Endodermal cell (in vitro differentiated cells): ENCODE results near the gene KLK7. TPM values are rescaled to one million over a fixed set of nuclear protein-coding genes. Genes with fewer than 3 reads are reported as not detected.

Experiments used
- DNase-seq: peaks from one replicate; pipeline ENCODE4 v3.0.0-alpha.2; 2017
- H3K27ac ChIP-seq: 2 replicates; pipeline ENCODE4 v1.5.1; 2013; ENCODE audit warnings: mild to moderate bottlenecking, low read depth, low read length, moderate library complexity
- H3K27me3 ChIP-seq: 2 replicates; pipeline ENCODE4 v1.6.1; 2013; ENCODE audit warnings: mild to moderate bottlenecking, low read length, moderate library complexity; ENCODE audit not compliant: insufficient read depth, control insufficient read depth, poor library complexity, severe bottlenecking
- H3K36me3 ChIP-seq: 2 replicates; pipeline ENCODE4 v1.7.0; 2013; ENCODE audit warnings: mild to moderate bottlenecking, low read length, moderate library complexity; ENCODE audit not compliant: control insufficient read depth, insufficient read depth
- H3K4me1 ChIP-seq: one replicate; pipeline ENCODE4 v1.7.0; 2013; ENCODE audit warnings: low read length; ENCODE audit not compliant: control insufficient read depth, insufficient read depth
- H3K4me3 ChIP-seq: 2 replicates; pipeline ENCODE4 v1.5.1; 2013; ENCODE audit warnings: mild to moderate bottlenecking, low read length, moderate library complexity
- H3K9ac ChIP-seq: 2 replicates; pipeline ENCODE4 v1.6.1; 2013; ENCODE audit warnings: mild to moderate bottlenecking, low read length, moderate library complexity; ENCODE audit not compliant: poor library complexity, severe bottlenecking; ENCODE audit errors: extremely low read depth
- H3K9me3 ChIP-seq: 2 replicates; pipeline ENCODE4 v1.6.1; 2013; ENCODE audit warnings: mild to moderate bottlenecking, low read length, moderate library complexity; ENCODE audit not compliant: control insufficient read depth
- H3K27ac Mint-ChIP-seq: 2 replicates; pipeline ENCODE4 v1.8.0; 2020; ENCODE audit warnings: mixed read lengths
- H3K27me3 Mint-ChIP-seq: 2 replicates; pipeline ENCODE4 v1.8.0; 2021; ENCODE audit warnings: mild to moderate bottlenecking, mixed read lengths; ENCODE audit not compliant: insufficient read depth
- H3K36me3 Mint-ChIP-seq: 2 replicates; pipeline ENCODE4 v1.8.0; 2020; ENCODE audit warnings: low read depth, mixed read lengths
- H3K4me1 Mint-ChIP-seq: 2 replicates; pipeline ENCODE4 v1.8.0; 2020; ENCODE audit warnings: mixed read lengths
- H3K4me3 Mint-ChIP-seq: 2 replicates; pipeline ENCODE4 v1.8.0; 2020; ENCODE audit warnings: mild to moderate bottlenecking, moderate library complexity, mixed read lengths
- H3K9me3 Mint-ChIP-seq: 2 replicates; pipeline ENCODE4 v1.8.0; 2020; ENCODE audit warnings: mild to moderate bottlenecking, mixed read lengths
- WGBS, 2 experiments: methylation state at CpG; one replicate each; pipeline versions ENCODE4 v1.1.5 to v1.1.7; 2013; ENCODE audit warnings: missing lambda C conversion rate in 2 of 2, mixed read lengths in 1 of 2; ENCODE audit not compliant: insufficient coverage in 1 of 2, insufficient read length in 1 of 2; 5-methylcytosine and 5-hydroxymethylcytosine counted together
- total RNA-seq, 2 donors: library from RNA; stranded (reverse); fragmentation: NEBNext Ultra II Directional in 1 of 2; extraction: Animal tissue kit (Norgen Biotek cat#: 25700) in 1 of 2; gene quantifications; 2 replicates in 1 of 2; 3 replicates in 1 of 2; pipeline ENCODE4 v1.2.1, GENCODE V29; 2021
- TF ChIP-seq, protein P1 (sequence below): fragments of 200-600 bp; sonication (generic); conservative IDR thresholded peaks from 2 replicates; pipeline ENCODE4 v1.5.0; 2021; ENCODE audit warnings: antibody characterized with exemption, mild to moderate bottlenecking

The KLK7 gene
- total RNA-seq, 2 donors from 2014 or later = not detected

DNA sequence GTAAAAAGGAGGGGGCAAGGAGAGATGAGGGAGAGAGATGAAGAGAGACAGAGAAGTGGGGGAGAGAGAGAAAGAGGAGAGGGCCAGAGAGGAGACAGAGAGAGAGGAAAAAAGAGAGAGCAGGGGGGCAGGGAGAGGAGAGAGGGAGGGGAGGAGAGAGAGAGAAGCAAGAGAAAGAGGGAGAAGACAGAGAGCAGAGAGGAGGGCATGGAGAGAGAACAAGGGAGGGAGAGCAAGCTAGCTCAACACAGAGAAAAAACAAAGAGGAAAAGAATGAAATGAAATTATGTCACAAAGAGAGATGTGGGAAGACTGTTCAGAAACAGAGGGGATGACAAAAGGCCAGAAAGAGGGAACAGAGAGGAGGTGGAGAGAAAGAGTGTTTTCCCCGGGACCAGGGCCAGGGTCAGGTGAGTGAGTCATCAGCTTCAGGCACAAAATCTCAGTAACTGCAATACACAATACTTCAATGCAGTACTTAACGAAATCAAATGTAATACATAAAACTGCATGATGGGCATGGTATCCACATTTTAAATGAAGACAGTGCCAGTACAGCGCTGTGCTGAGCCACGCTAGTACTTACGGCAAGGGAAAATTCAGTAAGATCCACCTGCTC lies 4.8 kb downstream of the KLK7 start:
- Mint-ChIP-seq H3K9me3 (no peaks in the 10 kb centered on the region), H3K27ac (no peak overlapping the region), H3K36me3 (no peaks in the 10 kb centered on the region), H3K4me3 (no peak overlapping the region), H3K27me3 (peaks cover 40% of the 10 kb centered on the region), H3K4me1 (no peaks in the 10 kb centered on the region)
- no peaks in the 10 kb centered on the region for H3K4me1 ChIP-seq
- no peaks in the 10 kb centered on the region for H3K36me3 ChIP-seq
- H3K27me3 ChIP-seq = peaks cover 10% of the 10 kb centered on the region
- no peaks in the 10 kb centered on the region for H3K9me3 ChIP-seq
- TF ChIP-seq, protein P1, sequence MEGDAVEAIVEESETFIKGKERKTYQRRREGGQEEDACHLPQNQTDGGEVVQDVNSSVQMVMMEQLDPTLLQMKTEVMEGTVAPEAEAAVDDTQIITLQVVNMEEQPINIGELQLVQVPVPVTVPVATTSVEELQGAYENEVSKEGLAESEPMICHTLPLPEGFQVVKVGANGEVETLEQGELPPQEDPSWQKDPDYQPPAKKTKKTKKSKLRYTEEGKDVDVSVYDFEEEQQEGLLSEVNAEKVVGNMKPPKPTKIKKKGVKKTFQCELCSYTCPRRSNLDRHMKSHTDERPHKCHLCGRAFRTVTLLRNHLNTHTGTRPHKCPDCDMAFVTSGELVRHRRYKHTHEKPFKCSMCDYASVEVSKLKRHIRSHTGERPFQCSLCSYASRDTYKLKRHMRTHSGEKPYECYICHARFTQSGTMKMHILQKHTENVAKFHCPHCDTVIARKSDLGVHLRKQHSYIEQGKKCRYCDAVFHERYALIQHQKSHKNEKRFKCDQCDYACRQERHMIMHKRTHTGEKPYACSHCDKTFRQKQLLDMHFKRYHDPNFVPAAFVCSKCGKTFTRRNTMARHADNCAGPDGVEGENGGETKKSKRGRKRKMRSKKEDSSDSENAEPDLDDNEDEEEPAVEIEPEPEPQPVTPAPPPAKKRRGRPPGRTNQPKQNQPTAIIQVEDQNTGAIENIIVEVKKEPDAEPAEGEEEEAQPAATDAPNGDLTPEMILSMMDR = no peak
- no peak overlapping the region for H3K9ac ChIP-seq
- WGBS, 2 experiments = 72 to 79% methylated on average over 5 of the region's 5 CpGs
- H3K27ac ChIP-seq = no peak overlapping the region
- DNase-seq = peak; percentile 50
- no peak overlapping the region for H3K4me3 ChIP-seq

DNA sequence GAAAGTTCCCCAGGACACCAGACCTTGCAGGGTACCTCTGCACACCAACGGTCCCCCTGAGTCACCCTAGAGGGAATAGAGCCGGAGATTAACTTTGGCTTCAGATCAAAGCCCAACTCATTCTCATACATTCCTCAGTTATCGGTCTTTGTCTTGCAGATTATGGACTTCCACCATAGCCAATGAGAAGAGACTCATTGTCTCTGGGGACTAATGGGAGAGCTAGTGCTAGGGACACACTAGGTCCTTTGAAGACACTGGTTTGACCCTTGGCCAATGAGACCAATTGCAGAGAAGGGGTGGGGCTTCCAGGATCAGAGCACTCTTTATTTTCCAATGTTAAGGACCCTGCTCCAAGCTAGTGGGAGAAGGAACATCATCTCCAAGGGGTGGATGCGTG lies 6.1 kb downstream of the KLK7 start:
- Histone ChIP-seq H3K27ac (no peak overlapping the region), H3K36me3 (no peaks in the 10 kb centered on the region)
- H3K27ac Mint-ChIP-seq = no peak overlapping the region

DNA sequence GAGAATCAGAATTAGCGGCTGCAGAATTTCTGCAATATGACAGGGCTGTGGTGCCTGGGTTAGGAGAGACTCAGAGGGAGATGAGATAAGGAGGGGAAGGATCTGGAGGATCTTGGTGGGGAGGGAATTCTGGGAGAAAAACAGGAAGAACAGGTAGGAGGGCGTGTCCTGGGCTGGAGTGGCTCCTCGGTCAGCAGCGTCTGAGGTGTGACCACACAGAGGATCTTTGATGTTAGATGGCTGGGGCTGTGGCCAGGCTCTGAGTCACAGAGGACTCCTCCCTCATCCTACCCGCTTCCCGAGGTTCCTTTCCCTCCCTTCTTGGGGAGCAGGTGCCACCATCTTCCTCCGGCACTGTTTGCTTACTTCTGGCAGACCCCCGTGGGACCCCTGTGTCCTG lies 8.0 kb downstream of the KLK7 start:
- Mint-ChIP-seq H3K4me3 (no peak overlapping the region), H3K27me3 (peaks cover 23% of the 10 kb centered on the region), H3K36me3 (no peaks in the 10 kb centered on the region), H3K27ac (peak overlapping the region; percentile 61), H3K9me3 (no peaks in the 10 kb centered on the region), H3K4me1 (no peaks in the 10 kb centered on the region)
- DNase-seq = peak; percentile 90
- H3K36me3 ChIP-seq = no peaks in the 10 kb centered on the region
- peaks cover 3% of the 10 kb centered on the region for H3K27me3 ChIP-seq
- no peaks in the 10 kb centered on the region for H3K9me3 ChIP-seq
- WGBS, 2 experiments = 43 to 56% methylated on average over 3 to 8 of the region's 8 CpGs
- no peaks in the 10 kb centered on the region for H3K4me1 ChIP-seq
- H3K9ac ChIP-seq = no peak overlapping the region
- no peak overlapping the region for H3K4me3 ChIP-seq
- H3K27ac ChIP-seq = no peak overlapping the region
- TF ChIP-seq, protein P1 = no peak

More for the DNA sequence above, 6.1 kb downstream of the KLK7 start:
- no peak overlapping the region for H3K9ac ChIP-seq
- H3K27me3 ChIP-seq = peaks cover 10% of the 10 kb centered on the region
- no peaks in the 10 kb centered on the region for H3K4me1 ChIP-seq
- Mint-ChIP-seq H3K4me3 (no peak overlapping the region), H3K36me3 (no peaks in the 10 kb centered on the region), H3K9me3 (no peaks in the 10 kb centered on the region), H3K27me3 (peaks cover 34% of the 10 kb centered on the region), H3K4me1 (no peaks in the 10 kb centered on the region)
- peak; percentile 49 for DNase-seq
- no peaks in the 10 kb centered on the region for H3K9me3 ChIP-seq
- WGBS, 2 experiments = 78 to 100% methylated on average over 2 to 4 of the region's 4 CpGs
- TF ChIP-seq, protein P1 = no peak
- no peak overlapping the region for H3K4me3 ChIP-seq
